ENCODE results near the gene ACTL6B. TPM values are rescaled to one million over a fixed set of nuclear protein-coding genes. Genes with fewer than 3 reads are reported as not detected.
"Not testable (repeated sequence)": the region's sequence is repeated elsewhere in the genome, so short reads cannot be mapped to it uniquely, and the experiment has no call there.

Gene ACTL6B
- total RNA-seq, 4 donors from 2014 or later = not detected

DNA sequence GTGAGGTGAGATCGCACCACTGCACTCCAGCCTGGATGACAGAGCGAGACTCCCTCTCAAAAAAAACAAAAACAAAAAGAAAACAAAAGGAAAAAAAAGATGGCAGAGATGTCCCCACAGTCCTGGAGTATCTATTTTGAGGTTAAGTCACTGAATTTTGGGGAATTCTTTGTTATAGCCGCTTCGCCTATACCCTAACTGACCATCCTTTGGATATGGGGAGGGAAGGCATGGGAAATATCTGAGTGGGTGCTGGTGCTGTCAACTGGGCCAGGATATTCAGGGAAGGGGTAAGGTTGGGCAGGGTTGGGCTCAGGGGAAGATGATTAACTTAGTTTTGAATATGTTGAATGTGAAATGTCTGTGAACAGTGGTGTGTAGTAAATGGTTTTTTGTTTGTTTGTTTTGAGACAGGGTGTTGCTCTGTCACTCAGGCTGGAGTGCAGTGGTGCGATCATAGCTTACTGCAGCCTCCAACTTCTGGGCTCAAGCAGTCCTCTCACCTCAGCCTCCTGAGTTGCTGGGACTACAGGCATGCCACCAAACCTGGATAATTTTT, 9.0 kb upstream of the ACTL6B start:
- TF ChIP-seq, protein P1, sequence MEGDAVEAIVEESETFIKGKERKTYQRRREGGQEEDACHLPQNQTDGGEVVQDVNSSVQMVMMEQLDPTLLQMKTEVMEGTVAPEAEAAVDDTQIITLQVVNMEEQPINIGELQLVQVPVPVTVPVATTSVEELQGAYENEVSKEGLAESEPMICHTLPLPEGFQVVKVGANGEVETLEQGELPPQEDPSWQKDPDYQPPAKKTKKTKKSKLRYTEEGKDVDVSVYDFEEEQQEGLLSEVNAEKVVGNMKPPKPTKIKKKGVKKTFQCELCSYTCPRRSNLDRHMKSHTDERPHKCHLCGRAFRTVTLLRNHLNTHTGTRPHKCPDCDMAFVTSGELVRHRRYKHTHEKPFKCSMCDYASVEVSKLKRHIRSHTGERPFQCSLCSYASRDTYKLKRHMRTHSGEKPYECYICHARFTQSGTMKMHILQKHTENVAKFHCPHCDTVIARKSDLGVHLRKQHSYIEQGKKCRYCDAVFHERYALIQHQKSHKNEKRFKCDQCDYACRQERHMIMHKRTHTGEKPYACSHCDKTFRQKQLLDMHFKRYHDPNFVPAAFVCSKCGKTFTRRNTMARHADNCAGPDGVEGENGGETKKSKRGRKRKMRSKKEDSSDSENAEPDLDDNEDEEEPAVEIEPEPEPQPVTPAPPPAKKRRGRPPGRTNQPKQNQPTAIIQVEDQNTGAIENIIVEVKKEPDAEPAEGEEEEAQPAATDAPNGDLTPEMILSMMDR (IDR thresholded peaks at IDR 0.05) = no peak
- DNase-seq (ENCODE audit: low spot score) = no peak
- ATAC-seq (ENCODE audit: low FRiP score) = no peak

DNA sequence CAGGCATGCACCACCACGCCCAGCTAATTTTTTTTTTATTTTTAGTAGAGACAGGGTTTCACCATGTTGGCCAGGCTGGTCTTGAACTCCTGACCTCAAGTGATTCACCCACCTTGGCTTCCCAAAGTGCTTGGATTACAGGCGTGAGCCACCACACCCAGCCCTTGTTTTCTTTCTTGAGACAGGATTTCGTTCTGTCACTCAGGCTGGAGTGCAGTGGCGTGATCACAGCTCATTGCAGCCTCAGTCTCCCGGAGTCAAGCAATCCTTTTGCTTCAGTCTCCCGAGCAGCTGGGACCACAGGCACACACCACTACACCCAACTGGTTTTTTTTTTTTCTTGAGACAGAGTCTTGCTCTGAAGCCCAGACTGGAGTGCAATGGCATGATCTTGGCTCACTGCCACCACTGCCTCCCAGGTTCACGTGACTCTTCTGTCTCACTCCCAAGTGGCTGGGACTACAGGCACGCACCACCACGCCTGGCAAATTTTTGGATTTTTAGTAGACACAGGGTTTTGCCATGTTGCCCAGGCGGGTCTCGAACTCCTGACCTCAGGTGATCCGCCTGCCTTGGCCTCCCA, 6.0 kb upstream of the ACTL6B start:
- ATAC-seq (ENCODE audit: low FRiP score); DNase-seq (ENCODE audit: low spot score): not testable (repeated sequence)

- ATAC-seq (ENCODE audit: low FRiP score) (no peak), DNase-seq (ENCODE audit: low spot score) (no peak)
- TF ChIP-seq, protein P1 (IDR thresholded peaks at IDR 0.05) = no peak
Measured at GRCh38 chr7:100654908-100655831, 1.1 kb downstream of the ACTL6B start.

GRCh38 chr7:100649826-100650565, 6.3 kb downstream of the ACTL6B start:
- no peak for ATAC-seq (ENCODE audit: low FRiP score)
- DNase-seq (ENCODE audit: low spot score) = no peak
- TF ChIP-seq, protein P1 (IDR thresholded peaks at IDR 0.05) = no peak

DNA sequence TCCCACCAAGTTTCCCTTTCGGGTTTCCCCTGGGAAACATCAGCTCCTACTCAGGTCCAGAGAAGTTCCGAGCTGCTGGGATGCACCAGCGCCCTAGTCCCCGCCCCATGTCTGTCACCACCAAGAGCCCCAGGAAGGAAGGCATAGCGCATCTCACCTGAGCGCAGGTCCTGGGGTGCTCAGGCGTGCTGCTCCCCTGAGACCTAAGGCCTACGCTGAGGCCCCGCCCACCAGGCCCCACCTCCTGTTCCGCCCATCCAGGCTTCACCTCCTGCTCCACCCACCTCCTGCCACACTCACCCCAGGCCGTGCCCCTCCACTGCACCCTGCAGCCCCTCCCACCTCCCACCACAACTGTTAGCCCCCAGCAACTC, 13.7 kb downstream of the ACTL6B start:
- TF ChIP-seq, protein P1 (IDR thresholded peaks at IDR 0.05) = no peak
- DNase-seq (ENCODE audit: low spot score) (no peak), ATAC-seq (ENCODE audit: low FRiP score) (no peak)

- TF ChIP-seq, protein P1 (IDR thresholded peaks at IDR 0.05) = no peak
- ATAC-seq (ENCODE audit: low FRiP score) (no peak), DNase-seq (ENCODE audit: low spot score) (no peak)
Measured at GRCh38 chr7:100641860-100642533, 14.3 kb downstream of the ACTL6B start.

Data from omental fat pad (tissue), 4 donors.